ENCODE measurements around the gene C3orf18.

The C3orf18 gene

GRCh38 chr3:50577348-50577747, 9.8 kb upstream of the C3orf18 start:
- no peak for DNase-seq

GRCh38 chr3:50575372-50575771, 7.8 kb upstream of the C3orf18 start:
- DNase-seq: no peak

GRCh38 chr3:50574444-50574831, 6.9 kb upstream of the C3orf18 start:
- DNase-seq: no peak

- no peak for DNase-seq
These were observed 6.3 kb upstream of the C3orf18 start for GRCh38 chr3:50573566-50574443.

GRCh38 chr3:50572801-50573371, 5.3 kb upstream of the C3orf18 start:
- DNase-seq: no peak

- no peak for DNase-seq
These were observed 4.6 kb upstream of the C3orf18 start for GRCh38 chr3:50572158-50572557.

GRCh38 chr3:50571486-50571885, 3.9 kb upstream of the C3orf18 start:
- DNase-seq: no peak

- no peak for DNase-seq
These were observed 3.1 kb upstream of the C3orf18 start for GRCh38 chr3:50570508-50571279.

GRCh38 chr3:50568947-50569749, 1.6 kb upstream of the C3orf18 start, which contains the start of gene HEMK1:
TSS of gene HEMK1 (plus strand) at chr3:50569522. CDS start at chr3:50571105, 1,583 bp downstream.
- peak; percentile 66 for DNase-seq

GRCh38 chr3:50567011-50567385, 549 bp downstream of the C3orf18 start:
- DNase-seq: no peak

- DNase-seq: no peak
These were observed 3.2 kb downstream of the C3orf18 start for GRCh38 chr3:50564321-50564720.

GRCh38 chr3:50563867-50564266, 3.7 kb downstream of the C3orf18 start:
- DNase-seq: no peak

- DNase-seq: no peak
These were observed 4.7 kb downstream of the C3orf18 start for GRCh38 chr3:50562861-50563260.

GRCh38 chr3:50559702-50560101, 7.8 kb downstream of the C3orf18 start:
- DNase-seq: no peak

GRCh38 chr3:50557915-50558314, 9.6 kb downstream of the C3orf18 start:
- DNase-seq: no peak

- no peak for DNase-seq
These were observed 10.4 kb downstream of the C3orf18 start for GRCh38 chr3:50557106-50557505.

- no peak for DNase-seq
These were observed 13.0 kb downstream of the C3orf18 start for GRCh38 chr3:50554553-50554952.

GRCh38 chr3:50552598-50552997, 14.9 kb downstream of the C3orf18 start:
- DNase-seq: no peak

- no peak for DNase-seq
These were observed 15.7 kb downstream of the C3orf18 start for GRCh38 chr3:50551681-50552435.

- no peak for DNase-seq
These were observed 16.4 kb downstream of the C3orf18 start for GRCh38 chr3:50551054-50551659.

GRCh38 chr3:50550079-50550736, 17.3 kb downstream of the C3orf18 start:
- no peak for DNase-seq

Data from cortex of kidney (tissue), 1 donor.